HL-60 (cell line): ENCODE data around the gene FGD6.
"Not testable (repeated sequence)": the region's sequence is repeated elsewhere in the genome, so short reads cannot be mapped to it uniquely, and the experiment has no call there.

Experiments used
- DNase-seq, 2 experiments: peaks; one replicate each; pipeline ENCODE4 v3.0.0-alpha.2; 2010 to 2020; ENCODE audit warnings: low read depth in 1 of 2, low spot score in 1 of 2
- H3K27ac ChIP-seq: fragments of 250-450 bp; sonication (Bioruptor Pico); replicated peaks from 2 replicates; pipeline ENCODE4 v1.5.1; 2020; ENCODE audit warnings: mild to moderate bottlenecking, moderate library complexity
- H3K27me3 ChIP-seq: fragments of 250-450 bp; sonication (Bioruptor Pico); 2 replicates; pipeline ENCODE4 v1.5.1; 2021; ENCODE audit warnings: mild to moderate bottlenecking, moderate library complexity; ENCODE audit not compliant: insufficient read depth, poor library complexity, severe bottlenecking
- H3K4me3 ChIP-seq: replicated peaks from 2 replicates; pipeline ENCODE4 v1.5.1; 2011; ENCODE audit warnings: mild to moderate bottlenecking, control low read depth, low read length; ENCODE audit not compliant: insufficient read depth
- CTCF ChIP-seq: IDR thresholded peaks from one replicate; pipeline ENCODE4 v1.5.1; 2011; ENCODE audit warnings: low read length, control low read depth, inconsistent platforms; ENCODE audit not compliant: insufficient read depth
- GABPA ChIP-seq: IDR thresholded peaks from 2 replicates; pipeline ENCODE4 v1.6.1; 2012; ENCODE audit warnings: low read depth
- POLR2AphosphoS5 ChIP-seq: IDR thresholded peaks from 2 replicates; pipeline ENCODE4 v1.6.1; 2012; ENCODE audit warnings: low read depth
- REST ChIP-seq: IDR thresholded peaks from 2 replicates; pipeline ENCODE4 v1.6.1; 2012; ENCODE audit warnings: low read depth; ENCODE audit not compliant: insufficient replicate concordance
- SPI1 ChIP-seq: IDR thresholded peaks from 2 replicates; pipeline ENCODE4 v1.6.1; 2012; ENCODE audit warnings: low read depth, mild to moderate bottlenecking, borderline replicate concordance

FGD6 gene

GRCh38 chr12:95096378-95096777 lies 120.9 kb downstream of the FGD6 start:
- Histone ChIP-seq H3K27ac (no peak overlapping the region), H3K4me3 (no peak overlapping the region), H3K27me3 (no peaks in the 10 kb centered on the region)
- TF ChIP-seq SPI1 (no peak), REST (no peak), POLR2AphosphoS5 (no peak), CTCF (no peak), GABPA (no peak)
- no peak for DNase-seq

GRCh38 chr12:95095866-95096265 lies 121.4 kb downstream of the FGD6 start:
- H3K27ac ChIP-seq, H3K4me3 ChIP-seq, H3K27me3 ChIP-seq, DNase-seq: not testable (repeated sequence)

- H3K4me3 ChIP-seq = no peak overlapping the region
- no peaks in the 10 kb centered on the region for H3K27me3 ChIP-seq
- TF ChIP-seq REST (no peak), POLR2AphosphoS5 (no peak), SPI1 (no peak), CTCF (no peak)
- no peak overlapping the region for H3K27ac ChIP-seq
- no peak for DNase-seq
These were observed 127.8 kb downstream of the FGD6 start for GRCh38 chr12:95089462-95089861.

- no peak overlapping the region for H3K27ac ChIP-seq
- no peak overlapping the region for H3K4me3 ChIP-seq
- no peak for DNase-seq
- TF ChIP-seq REST (no peak), POLR2AphosphoS5 (no peak), GABPA (no peak), CTCF (no peak), SPI1 (no peak)
- no peaks in the 10 kb centered on the region for H3K27me3 ChIP-seq
These were observed 128.9 kb downstream of the FGD6 start for GRCh38 chr12:95088379-95088778.
